ENCODE results near the gene PLEKHA8. TPM values are rescaled to one million over a fixed set of nuclear protein-coding genes. Genes with fewer than 3 reads are reported as not detected.

The PLEKHA8 gene
- total and polyA plus RNA-seq, 8 donors: 2.2 to 18.5 (median 6.0) TPM

GRCh38 chr7:30104157-30104556 lies 75.9 kb downstream of the PLEKHA8 start:
- intact Hi-C loops (cut with DNase I; ENCODE audit: low total_unique reads): no loop called here
- no peak for DNase-seq
- H3K4me1 ChIP-seq: no peaks in the 10 kb centered on the region
- H3K27me3 ChIP-seq: no peaks in the 10 kb centered on the region
- H3K36me3 ChIP-seq: no peaks in the 10 kb centered on the region
- H3K9me3 ChIP-seq: peaks cover 0 to 6% (median 0%) of the 10 kb centered on the region in 4 donors
- H3K27ac ChIP-seq: no peak overlapping the region
- no peak for TF ChIP-seq POLR2AphosphoS5 (IDR thresholded peaks at IDR 0.05)
- TF ChIP-seq POLR2A (IDR thresholded peaks at IDR 0.05): no peak
- no peak for TF ChIP-seq CTCF (IDR thresholded peaks at IDR 0.05)
- TF ChIP-seq EP300 (IDR thresholded peaks at IDR 0.05): no peak
- H3K4me3 ChIP-seq: no peak overlapping the region
- WGBS, 5 donors: 83 to 93% (median 85%) methylated on average over 1 of the region's 1 CpG

- Histone ChIP-seq H3K4me3 (no peak overlapping the region), H3K9me3 (peaks cover 0 to 17% (median 10%) of the 10 kb centered on the region in 4 donors), H3K27me3 (no peaks in the 10 kb centered on the region), H3K27ac (no peak overlapping the region), H3K4me1 (no peaks in the 10 kb centered on the region), H3K36me3 (no peaks in the 10 kb centered on the region)
- 91 to 96% (median 94%) methylated on average over 5 of the region's 5 CpGs for WGBS, 5 donors
- intact Hi-C loops (cut with DNase I; ENCODE audit: low total_unique reads): no loop called here
- no peak for TF ChIP-seq EP300 (IDR thresholded peaks at IDR 0.05)
- TF ChIP-seq CTCF (IDR thresholded peaks at IDR 0.05): no peak
- TF ChIP-seq POLR2A (IDR thresholded peaks at IDR 0.05): no peak
- no peak for TF ChIP-seq POLR2AphosphoS5 (IDR thresholded peaks at IDR 0.05)
- no peak for DNase-seq
These were observed 84.0 kb downstream of the PLEKHA8 start for GRCh38 chr7:30112103-30112713.

- no peak overlapping the region for H3K27ac ChIP-seq
- no peak for DNase-seq
- no peaks in the 10 kb centered on the region for H3K36me3 ChIP-seq
- intact Hi-C loops (cut with DNase I; ENCODE audit: low total_unique reads): no loop called here
- H3K4me1 ChIP-seq: no peaks in the 10 kb centered on the region
- no peaks in the 10 kb centered on the region for H3K27me3 ChIP-seq
- no peak for TF ChIP-seq POLR2AphosphoS5 (IDR thresholded peaks at IDR 0.05)
- TF ChIP-seq CTCF (IDR thresholded peaks at IDR 0.05): no peak
- no peak for TF ChIP-seq EP300 (IDR thresholded peaks at IDR 0.05)
- TF ChIP-seq POLR2A (IDR thresholded peaks at IDR 0.05): no peak
- peaks cover 0 to 17% (median 7%) of the 10 kb centered on the region in 4 donors for H3K9me3 ChIP-seq
- H3K4me3 ChIP-seq: no peak overlapping the region
These were observed 84.9 kb downstream of the PLEKHA8 start for GRCh38 chr7:30113144-30113543.

GRCh38 chr7:30114536-30115238 lies 86.5 kb downstream of the PLEKHA8 start:
- DNase-seq: no peak
- Histone ChIP-seq H3K4me1 (no peaks in the 10 kb centered on the region), H3K4me3 (no peak overlapping the region), H3K27ac (no peak overlapping the region), H3K9me3 (peaks cover 0 to 17% (median 7%) of the 10 kb centered on the region in 4 donors), H3K27me3 (no peaks in the 10 kb centered on the region), H3K36me3 (no peaks in the 10 kb centered on the region)
- intact Hi-C loops (cut with DNase I; ENCODE audit: low total_unique reads): no loop called here
- no peak for TF ChIP-seq POLR2A (IDR thresholded peaks at IDR 0.05)
- TF ChIP-seq POLR2AphosphoS5 (IDR thresholded peaks at IDR 0.05): no peak
- no peak for TF ChIP-seq CTCF (IDR thresholded peaks at IDR 0.05)
- TF ChIP-seq EP300 (IDR thresholded peaks at IDR 0.05): no peak
- WGBS, 5 donors: 73 to 88% (median 77%) methylated on average over 3 of the region's 3 CpGs
